ENCODE results near the gene PLPP3.

GRCh38 chr1:56526571-56527174 lies 52.7 kb downstream of the PLPP3 start:
- TF ChIP-seq REST (IDR thresholded peaks at IDR 0.05; ENCODE audit: insufficient read depth in 1 of 2, low read depth in 2 of 2, low read length in 2 of 2): no peak
- TF ChIP-seq POLR2AphosphoS5 (IDR thresholded peaks at IDR 0.05; ENCODE audit: low read depth, low read length): no peak
- TF ChIP-seq TAF1 (IDR thresholded peaks at IDR 0.05; ENCODE audit: borderline replicate concordance, insufficient read depth, low read length): no peak

Data from PFSK-1 (cell line).